ENCODE results near the gene IL1R2. TPM values are rescaled to one million over a fixed set of nuclear protein-coding genes. Genes with fewer than 3 reads are reported as not detected.

Gene IL1R2
- total and polyA plus RNA-seq, 9 of the 15 experiments (the other 6 are each of a cell fraction or from before 2014, with no cell fraction given), result 0.13 TPM; not detected in 8

GRCh38 chr2:102004581-102004980 lies 12.8 kb downstream of the IL1R2 start (continued):
- TF ChIP-seq THAP12 (CRISPR knock-in tag; IDR thresholded peaks at IDR 0.05) (no peak), PATZ1 (CRISPR knock-in tag; IDR thresholded peaks at IDR 0.05; ENCODE audit: borderline replicate concordance) (no peak), MYNN (IDR thresholded peaks at IDR 0.05) (no peak), MYNN (CRISPR knock-in tag; IDR thresholded peaks at IDR 0.05) (no peak), PTBP1 (IDR thresholded peaks at IDR 0.05; ENCODE audit: low read depth, low read length) (no peak), ZNF707 (CRISPR knock-in tag; conservative IDR thresholded peaks at IDR 0.05) (no peak)

- Histone ChIP-seq H2AFZ (ENCODE audit: low read depth, low read length) (no peak overlapping the region), H3K36me3 (ENCODE audit: control insufficient read depth, insufficient read depth, low read length) (no peaks in the 10 kb centered on the region), H3K27ac (ENCODE audit: extremely low read depth, low read depth, low read length) (no peak overlapping the region), H3K9ac (ENCODE audit: insufficient read depth in 1 of 2, low read depth in 2 of 2, low read length in 2 of 2) (no peak overlapping the region), H3K79me2 (ENCODE audit: control insufficient read depth, insufficient read depth, low read length) (no peaks in the 10 kb centered on the region), H3K27me3 (ENCODE audit: control insufficient read depth in 2 of 2, insufficient read depth in 2 of 2, low read length in 2 of 2) (peaks cover 7 to 31% of the 10 kb centered on the region in 2 experiments; a peak in 4 of 5 replicates), H3K9me3 (replicated peaks; ENCODE audit: control insufficient read depth, insufficient read depth, low read depth, low read length) (no peaks in the 10 kb centered on the region), H3K9me1 (ENCODE audit: control insufficient read depth, insufficient read depth, low read length) (no peaks in the 10 kb centered on the region), H4K20me1 (replicated peaks; ENCODE audit: control insufficient read depth, insufficient read depth, low read length) (no peaks in the 10 kb centered on the region), H3K4me3 (no peak overlapping the region), H3K4me1 (replicated peaks in 1 of 2; ENCODE audit: control insufficient read depth in 2 of 2, insufficient read depth in 2 of 2, low read length in 2 of 2) (peaks cover 0 to 5% of the 10 kb centered on the region in 2 experiments; a peak in 1 of 5 replicates), H3K4me2 (ENCODE audit: insufficient read depth, low read length) (no peak overlapping the region)
- in situ Hi-C loops (cut with MboI), result no loop called here
- BruUV-seq (replicated peaks), result no TSS peak
- intact Hi-C loops (cut with micrococcal nuclease), result loop anchor here (5.0 kb wide), 3 partner anchors 352 to 452 kb away; partner anchors contain the start of gene IL18R1
- 1% methylated on average over 4 of the region's 4 CpGs for WGBS (ENCODE audit: insufficient coverage, low coverage, missing lambda C conversion rate)
- DNase-seq (ENCODE audit: extremely low read depth in 1 of 4, low spot score in 3 of 4) (no peak), FAIRE-seq (no peak), ATAC-seq (no peak)
- POLR2A ChIA-PET, result interaction anchor here (0.5 to 1.0 kb wide), 2 partner anchors 40 to 235 kb away, joined by 3 to 4 read pairs; no protein-coding TSS in a partner anchor
- CTCF ChIA-PET (ENCODE audit: low intra/inter-chr PET ratio), result interaction anchor here (1.3 to 2.3 kb wide), 3 partner anchors 161 to 240 kb away, joined by 5 to 14 read pairs (median 8); no protein-coding TSS in a partner anchor
- TF ChIP-seq PTTG1 (tag; IDR thresholded peaks at IDR 0.05; ENCODE audit: low read depth) (no peak), TFE3 (CRISPR knock-in tag; IDR thresholded peaks at IDR 0.05) (peak; percentile 60)
Observed at GRCh38 chr2:102005449-102005848, 13.7 kb downstream of the IL1R2 start.

Data from K562 (cell line).